WERI-Rb-1 (cell line): ENCODE data around the gene CD48.

Experiments
- DNase-seq: peaks from one replicate; pipeline ENCODE4 v3.0.0-alpha.2; 2020
- H3K27ac ChIP-seq: fragments of 250-450 bp; sonication (Bioruptor Pico); 2 replicates; pipeline ENCODE4 v1.5.1; 2020; ENCODE audit warnings: mild to moderate bottlenecking, moderate library complexity
- H3K27me3 ChIP-seq: fragments of 250-450 bp; sonication (Bioruptor Pico); 2 replicates; pipeline ENCODE4 v1.5.1; 2021; ENCODE audit warnings: mild to moderate bottlenecking, low read depth, moderate library complexity; ENCODE audit not compliant: insufficient read depth, severe bottlenecking
- H3K36me3 ChIP-seq: fragments of 250-450 bp; sonication (Bioruptor Pico); 2 replicates; pipeline ENCODE4 v1.5.1; 2020; ENCODE audit warnings: mild to moderate bottlenecking, moderate library complexity
- H3K4me3 ChIP-seq: 2 replicates; pipeline ENCODE4 v1.5.1; 2011; ENCODE audit warnings: low read depth, mild to moderate bottlenecking, control low read depth, low read length
- H3K9me3 ChIP-seq: fragments of 250-450 bp; sonication (Bioruptor Pico); 2 replicates; pipeline ENCODE4 v1.5.1; 2021; ENCODE audit warnings: mild to moderate bottlenecking, moderate library complexity; ENCODE audit not compliant: severe bottlenecking
- CTCF ChIP-seq: IDR thresholded peaks from 2 replicates; pipeline ENCODE4 v1.5.1; 2011; ENCODE audit warnings: low read depth, mild to moderate bottlenecking, control low read depth, inconsistent platforms, low read length

CD48 gene

DNA sequence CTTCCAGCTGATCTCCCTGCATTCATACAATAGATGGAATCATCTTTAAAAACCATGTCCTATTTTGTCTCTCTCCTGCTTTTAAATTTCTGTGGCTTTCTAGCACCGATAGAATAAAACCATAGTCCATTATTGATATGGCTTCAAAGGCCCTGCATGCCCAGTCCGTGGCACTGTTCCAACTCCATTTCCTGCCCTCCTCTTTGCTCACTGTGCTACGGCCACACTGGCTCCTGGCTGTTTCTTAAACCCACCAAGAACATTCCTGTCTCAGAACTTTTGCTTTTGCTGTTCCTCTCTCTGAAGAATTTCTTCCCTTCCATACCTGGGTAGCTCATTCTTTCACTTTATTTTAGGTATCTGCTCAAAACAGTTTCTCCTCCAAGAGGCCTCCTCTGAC, 72.0 kb downstream of the CD48 start:
- DNase-seq: no peak
- H3K27me3 ChIP-seq: peaks cover 94% of the 10 kb centered on the region
- no peaks in the 10 kb centered on the region for H3K36me3 ChIP-seq
- H3K9me3 ChIP-seq: no peaks in the 10 kb centered on the region
- no peak for TF ChIP-seq CTCF
- no peak overlapping the region for H3K27ac ChIP-seq
- H3K4me3 ChIP-seq: no peak overlapping the region

DNA sequence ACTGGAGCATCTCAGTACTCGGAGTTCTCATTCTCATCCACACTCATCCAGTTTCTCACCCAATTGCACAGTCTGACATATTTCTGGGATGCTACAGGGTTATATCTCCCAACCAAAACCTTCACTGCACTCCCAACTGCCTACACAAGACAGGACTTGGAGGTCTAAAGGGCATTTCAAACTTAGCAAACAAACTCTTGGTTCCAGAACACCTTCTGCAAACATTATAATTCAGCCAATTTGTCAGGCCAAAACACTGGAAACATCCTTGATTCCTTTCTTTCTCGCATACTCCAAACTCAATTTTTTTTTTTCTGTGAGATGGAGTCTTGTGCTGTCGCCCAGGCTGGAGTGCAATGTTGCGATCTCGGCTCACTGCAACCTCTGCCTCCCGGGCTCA, 72.7 kb downstream of the CD48 start:
- Histone ChIP-seq H3K36me3 (no peaks in the 10 kb centered on the region), H3K9me3 (no peaks in the 10 kb centered on the region), H3K27ac (no peak overlapping the region), H3K4me3 (no peak overlapping the region), H3K27me3 (peaks cover 94% of the 10 kb centered on the region)
- no peak for DNase-seq
- no peak for TF ChIP-seq CTCF

DNA sequence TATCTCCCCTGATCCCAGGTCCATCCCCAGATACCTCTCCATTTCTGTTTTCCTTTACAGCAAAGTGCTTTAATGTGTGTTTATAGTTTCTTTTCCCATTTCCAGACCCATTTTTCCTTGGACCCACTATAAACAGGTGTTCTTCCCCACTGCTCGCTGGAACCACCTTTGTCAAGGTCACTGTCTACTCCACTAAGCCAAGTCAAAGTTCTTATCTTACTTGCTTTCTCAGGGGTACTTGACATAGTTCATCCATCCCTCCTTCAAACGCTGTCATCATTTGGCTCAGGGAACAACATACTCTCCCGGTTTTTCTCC, 73.1 kb downstream of the CD48 start:
- no peak for DNase-seq
- Histone ChIP-seq H3K27ac (no peak overlapping the region), H3K36me3 (no peaks in the 10 kb centered on the region), H3K9me3 (no peaks in the 10 kb centered on the region), H3K4me3 (no peak overlapping the region), H3K27me3 (peaks cover 94% of the 10 kb centered on the region)
- no peak for TF ChIP-seq CTCF

DNA sequence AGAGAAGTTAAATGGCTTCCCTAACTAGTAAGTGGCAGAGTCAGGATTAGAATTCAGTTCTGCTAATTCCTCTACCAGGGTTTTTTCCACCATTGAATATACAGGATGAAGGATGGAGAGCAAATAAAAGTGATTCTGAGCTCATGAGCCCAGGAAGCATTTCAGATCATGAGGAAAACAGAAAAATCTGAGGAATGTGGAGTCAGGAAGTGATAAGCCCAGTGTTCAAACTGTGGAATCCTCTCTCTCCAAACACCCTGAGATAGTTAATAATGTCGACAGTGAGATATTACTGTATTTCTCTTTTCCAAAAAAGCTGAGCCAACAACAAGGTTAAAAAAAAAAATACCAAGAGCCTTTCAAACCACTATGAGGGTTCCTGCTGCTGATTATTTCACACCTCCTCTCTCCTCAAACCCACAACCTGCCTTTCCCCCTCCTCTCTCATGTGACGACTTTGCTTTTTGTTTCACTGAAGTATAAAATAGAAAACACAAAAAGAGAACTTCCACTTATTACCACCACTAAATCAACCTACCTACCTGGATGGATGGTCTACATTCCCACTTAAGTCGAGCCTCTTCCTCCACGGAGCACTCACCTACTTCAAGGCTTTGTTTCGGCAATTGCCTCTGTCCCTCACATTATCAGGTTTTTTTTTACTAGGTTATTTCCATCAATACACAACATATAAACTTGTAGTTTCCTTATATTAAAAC, 73.6 kb downstream of the CD48 start:
- H3K4me3 ChIP-seq: no peak overlapping the region
- peaks cover 94% of the 10 kb centered on the region for H3K27me3 ChIP-seq
- H3K36me3 ChIP-seq: no peaks in the 10 kb centered on the region
- no peaks in the 10 kb centered on the region for H3K9me3 ChIP-seq
- no peak overlapping the region for H3K27ac ChIP-seq
- no peak for DNase-seq
- TF ChIP-seq CTCF: no peak

DNA sequence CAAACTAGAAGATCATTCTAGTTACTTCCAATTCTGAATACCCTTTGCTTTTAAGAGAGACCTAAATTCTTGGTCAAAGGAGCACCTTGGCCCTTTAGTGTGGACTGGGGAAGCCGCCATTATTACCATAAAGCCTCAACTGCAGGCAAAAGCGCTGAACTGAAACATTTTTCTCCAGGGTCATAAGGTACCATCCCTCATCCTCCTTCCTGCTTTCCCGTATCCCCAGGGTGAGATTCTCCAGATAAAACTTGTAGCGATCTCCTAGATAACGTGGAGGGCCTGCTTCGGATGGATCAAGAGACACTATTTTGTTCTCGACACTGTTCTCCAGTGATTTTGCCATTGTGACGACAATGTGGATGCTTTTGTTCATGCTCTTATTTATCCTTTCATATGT, 74.6 kb downstream of the CD48 start:
- TF ChIP-seq CTCF: no peak
- Histone ChIP-seq H3K4me3 (no peak overlapping the region), H3K27me3 (peaks cover 94% of the 10 kb centered on the region), H3K27ac (no peak overlapping the region), H3K9me3 (no peaks in the 10 kb centered on the region), H3K36me3 (no peaks in the 10 kb centered on the region)
- no peak for DNase-seq

DNA sequence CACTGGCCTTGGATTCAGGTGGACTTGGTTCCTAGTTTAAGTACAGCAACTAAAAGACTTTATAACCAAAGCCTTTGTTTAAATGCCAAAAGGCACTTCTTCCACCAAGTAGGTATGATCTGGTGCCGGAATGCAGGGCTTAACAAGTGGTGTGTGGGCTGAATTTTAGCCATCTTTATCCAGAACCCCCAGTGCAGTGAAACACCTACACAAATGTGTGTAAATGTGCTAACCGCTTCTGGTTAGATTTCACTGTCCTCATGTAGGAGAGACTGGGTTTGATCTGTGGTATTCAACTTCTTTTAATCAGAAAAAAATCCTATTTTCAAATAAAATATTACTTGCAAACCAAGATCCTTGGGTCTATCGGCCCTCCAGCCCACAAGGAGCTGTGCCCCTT, 75.1 kb downstream of the CD48 start:
- TF ChIP-seq CTCF: no peak
- Histone ChIP-seq H3K36me3 (no peaks in the 10 kb centered on the region), H3K4me3 (no peak overlapping the region), H3K27ac (no peak overlapping the region), H3K9me3 (no peaks in the 10 kb centered on the region), H3K27me3 (peaks cover 94% of the 10 kb centered on the region)
- no peak for DNase-seq
